ENCODE measurements around the gene HCFC1.
"Not testable (repeated sequence)": the region's sequence is repeated elsewhere in the genome, so short reads cannot be mapped to it uniquely, and the experiment has no call there.

Gene HCFC1

DNA sequence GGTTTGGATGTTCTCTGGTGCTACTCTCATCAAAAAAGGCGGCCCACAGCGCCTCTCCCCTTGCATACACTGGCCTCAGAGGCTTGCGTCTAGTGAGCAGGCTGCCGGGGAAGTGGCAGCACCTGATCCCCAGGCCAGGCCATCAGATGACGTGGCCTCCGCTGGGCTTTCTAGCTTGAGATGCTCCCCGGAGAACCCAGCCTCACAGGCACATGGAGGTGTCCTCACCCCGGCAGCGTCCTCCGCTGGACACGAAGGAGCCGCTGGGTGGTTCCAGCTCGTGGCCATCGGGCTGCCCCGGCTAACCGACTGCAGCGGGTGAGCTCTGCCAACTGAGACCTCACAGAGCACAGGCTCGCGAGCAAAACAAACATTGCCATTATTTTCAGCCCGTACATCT, 35.3 kb upstream of the HCFC1 start:
- no peak for DNase-seq

DNA sequence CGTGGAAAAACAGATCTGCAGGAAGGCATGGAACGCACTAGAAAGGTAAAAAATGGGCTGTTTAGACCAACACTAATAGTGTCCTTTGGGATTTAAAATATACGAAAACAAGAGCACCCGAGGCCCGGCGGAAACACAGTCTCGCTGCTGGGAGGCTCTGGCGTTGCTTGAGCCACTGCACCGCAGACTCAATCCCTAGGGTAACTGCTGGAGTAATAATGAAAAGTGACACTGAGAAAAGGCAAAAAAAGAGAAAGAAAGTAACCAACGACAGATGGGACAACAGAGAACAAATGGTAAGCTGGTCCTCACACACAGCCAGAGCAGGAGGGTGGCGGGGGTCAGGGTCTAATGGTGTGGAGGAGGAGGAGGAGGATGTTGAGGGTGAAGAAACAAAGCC, 32.7 kb upstream of the HCFC1 start:
- no peak for DNase-seq

DNA sequence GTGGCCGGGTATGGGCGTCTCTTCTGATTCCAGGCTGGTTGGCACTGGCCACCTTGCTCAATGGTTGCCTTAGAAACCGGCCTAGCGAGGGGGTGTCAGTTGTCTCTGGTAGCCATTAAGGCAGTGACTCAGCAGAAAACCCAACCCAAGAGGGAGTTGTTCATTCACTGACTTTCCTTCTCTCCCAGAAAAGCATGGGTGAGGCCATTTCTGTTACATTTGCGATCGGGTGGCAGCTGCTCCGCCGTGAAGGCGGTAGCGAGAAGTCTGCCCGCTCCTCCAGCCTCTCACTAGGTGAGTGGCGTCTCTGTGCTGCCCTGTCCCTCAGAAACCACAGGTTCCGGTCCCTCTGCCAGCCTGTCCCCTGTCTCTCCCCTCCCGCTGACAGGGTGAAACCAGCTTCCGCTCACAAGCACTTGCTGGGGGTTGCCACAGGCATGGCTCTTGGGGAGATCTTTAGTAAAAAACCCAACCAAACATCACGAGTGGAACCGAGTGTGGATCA, 30.6 kb upstream of the HCFC1 start:
- peak; percentile 59 for DNase-seq

DNA sequence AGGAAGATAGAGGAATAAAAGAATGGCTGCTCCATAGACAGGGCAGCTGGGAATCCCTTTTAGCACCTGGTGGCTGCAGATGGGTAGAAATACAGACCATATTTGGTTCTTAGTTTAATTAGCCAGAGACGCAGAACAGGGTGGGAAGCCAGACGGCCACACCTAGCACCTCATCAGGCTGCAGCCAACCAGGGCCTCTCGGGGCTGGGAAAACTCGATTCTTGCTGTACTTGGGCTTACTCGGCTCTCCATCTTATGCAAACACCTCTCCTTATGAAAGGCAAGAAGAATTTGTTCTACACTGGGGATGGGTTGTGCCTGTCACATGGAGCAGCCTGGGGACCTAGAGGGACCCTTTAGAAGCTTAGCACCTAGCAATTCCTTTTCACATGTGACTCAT, 28.4 kb upstream of the HCFC1 start:
- DNase-seq = peak; percentile 85

DNA sequence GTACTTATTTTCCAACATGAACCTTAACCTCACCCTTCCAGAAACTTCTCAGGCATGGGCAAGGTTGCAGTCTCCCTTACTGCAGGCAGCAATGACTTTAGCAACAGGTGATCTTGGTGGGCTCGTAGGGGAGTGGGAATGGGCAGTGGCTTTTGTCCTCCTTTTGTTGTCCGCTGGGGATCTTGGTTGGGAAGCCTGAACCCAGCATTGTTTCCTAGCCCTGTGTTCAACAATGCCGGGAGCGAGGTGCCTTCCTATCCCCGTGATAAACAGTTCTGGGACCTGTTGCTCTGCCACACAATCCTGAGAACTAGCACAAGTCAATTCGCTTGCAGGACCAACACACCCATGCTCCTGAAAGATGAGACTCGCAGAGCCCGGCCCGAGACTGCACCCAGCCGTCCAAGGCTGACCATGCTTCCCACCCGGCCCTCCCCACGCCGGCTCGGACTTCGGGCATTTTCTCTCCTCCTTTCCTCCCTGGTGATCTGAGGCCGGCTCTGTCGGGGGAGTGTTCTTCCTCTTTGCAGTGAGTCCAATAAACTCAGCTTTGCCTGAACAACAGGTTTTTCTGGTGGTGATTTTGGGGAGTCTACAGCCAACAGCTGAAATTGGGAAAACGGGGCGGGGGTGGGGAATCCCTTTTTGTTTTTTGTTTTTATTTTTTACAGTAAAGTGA, 27.9 kb upstream of the HCFC1 start:
- no peak for DNase-seq

DNA sequence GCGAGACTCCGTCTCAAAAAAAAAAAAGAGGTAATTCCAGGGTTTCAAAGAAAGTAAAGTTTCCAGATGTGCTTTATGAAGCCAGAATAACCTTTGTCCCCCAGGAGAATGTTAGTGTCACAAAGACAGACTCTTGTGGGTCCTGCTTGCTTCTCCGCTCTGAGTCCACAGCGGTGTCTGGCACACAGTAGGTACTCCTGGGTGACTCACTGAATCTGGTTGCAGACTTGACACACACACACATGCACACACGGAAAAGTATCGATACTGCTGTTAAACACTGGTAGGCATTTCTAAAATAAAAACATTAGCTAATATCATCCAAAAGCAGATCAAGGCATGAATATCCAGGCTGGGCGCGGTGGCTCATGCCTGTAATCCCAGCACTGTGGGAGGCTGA, 23.9 kb upstream of the HCFC1 start:
- DNase-seq = no peak

DNA sequence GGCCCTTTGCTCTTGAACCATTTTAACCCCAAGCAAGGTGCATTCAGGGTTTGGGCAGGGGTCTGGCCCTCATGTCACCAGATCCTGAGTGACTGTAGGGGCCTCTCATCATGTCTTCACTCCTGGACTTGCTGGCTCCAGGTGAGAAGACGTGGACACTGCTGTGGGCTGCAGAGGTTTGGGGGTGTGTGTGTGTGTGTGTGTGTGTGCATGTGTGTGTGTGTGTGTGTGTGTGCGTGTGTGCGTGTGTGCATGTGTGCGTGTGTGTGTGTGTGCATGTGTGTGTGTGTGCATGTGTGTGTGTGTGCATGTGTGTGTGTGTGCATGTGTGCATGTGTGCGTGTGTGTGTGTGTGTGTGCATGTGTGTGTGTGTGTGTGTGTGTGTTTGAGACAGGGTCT, 22.8 kb upstream of the HCFC1 start:
- DNase-seq = not testable (repeated sequence)

DNA sequence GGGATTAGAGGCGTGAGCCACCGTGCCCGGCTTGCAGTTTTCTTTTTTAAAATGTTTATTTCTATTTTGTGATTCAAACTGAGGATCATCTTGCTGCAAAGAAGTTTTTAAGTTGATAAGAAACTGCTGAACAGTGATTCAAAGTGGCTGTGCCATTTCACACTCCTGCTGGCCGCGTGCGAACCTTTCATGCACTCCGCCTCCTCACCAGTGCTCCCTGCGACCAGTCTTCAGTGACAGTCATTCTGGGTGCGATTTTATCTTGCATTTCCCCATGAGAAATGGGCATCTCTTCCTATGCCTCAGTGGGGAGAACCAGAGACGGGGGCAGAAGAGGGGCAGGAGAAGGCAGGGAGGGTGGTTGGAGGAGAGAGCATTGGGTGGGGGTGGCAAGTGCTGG, 22.4 kb upstream of the HCFC1 start:
- DNase-seq = no peak

DNA sequence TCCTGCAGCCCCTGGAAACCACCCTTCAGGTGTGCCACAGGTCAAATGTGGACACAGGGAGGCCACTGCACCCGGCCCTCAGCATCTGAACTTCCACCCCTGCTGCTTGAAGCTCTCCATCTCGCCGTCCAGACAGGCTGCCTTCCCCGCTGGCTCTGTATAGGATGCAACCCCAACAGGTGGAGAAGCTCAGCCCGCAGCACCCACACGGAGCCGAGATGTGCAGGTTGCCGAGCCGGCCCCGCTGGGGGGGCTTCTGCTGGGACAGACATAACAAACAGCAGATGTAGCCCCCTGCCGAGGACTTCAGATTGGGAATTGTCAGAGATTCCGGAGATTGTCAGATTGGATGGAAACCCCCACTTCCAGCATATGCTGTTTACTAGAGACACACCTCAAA, 21.5 kb upstream of the HCFC1 start:
- DNase-seq = peak; percentile 92

DNA sequence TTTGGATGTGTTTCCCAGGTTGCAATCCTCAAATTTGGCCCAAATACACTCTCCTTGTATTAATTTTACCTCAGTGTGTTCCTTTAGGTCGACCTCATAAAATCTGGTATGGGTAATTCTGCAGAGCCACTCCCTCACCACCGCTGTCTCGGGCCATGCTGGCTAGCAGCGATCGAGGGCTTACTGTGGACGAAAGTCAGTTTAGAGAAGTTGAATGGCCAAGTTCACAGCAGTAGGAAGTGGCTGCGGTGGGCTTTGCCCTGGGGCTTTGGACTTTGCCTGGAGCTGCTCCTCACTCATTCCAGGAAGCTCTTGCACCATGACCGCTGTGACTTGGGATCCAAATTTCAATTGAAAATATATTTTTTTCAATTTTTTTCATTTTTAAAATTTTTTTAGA, 20.6 kb upstream of the HCFC1 start:
- DNase-seq = no peak

DNA sequence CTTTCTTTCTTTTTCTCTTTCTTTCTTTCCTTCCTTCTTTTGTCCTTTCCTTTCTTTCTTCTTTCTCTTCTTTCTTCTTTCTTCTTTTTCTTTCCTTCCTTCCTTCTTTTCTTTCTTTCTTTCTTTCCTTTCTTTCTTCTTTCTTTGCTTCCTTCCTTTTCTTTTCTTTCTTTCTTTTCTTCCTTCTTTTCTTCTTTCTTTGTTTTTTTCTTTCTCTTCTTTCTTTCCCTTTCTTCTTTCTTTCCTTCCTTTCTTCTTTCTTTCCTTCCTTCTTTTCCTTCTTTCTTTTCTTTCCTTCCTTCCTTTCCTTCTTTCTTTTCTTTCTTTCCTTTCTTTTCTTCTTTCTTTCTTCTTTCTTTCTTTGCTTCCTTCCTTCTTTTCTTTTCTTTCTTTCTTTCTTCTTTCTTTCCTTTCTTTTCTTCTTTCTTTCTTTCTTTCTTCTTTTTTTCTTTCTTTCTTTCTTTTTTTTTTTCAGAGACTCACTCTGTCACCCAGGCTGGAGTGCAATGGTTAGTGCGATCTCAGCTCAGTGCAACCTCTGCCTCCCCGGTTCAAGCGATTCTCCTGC, 19.5 kb upstream of the HCFC1 start:
- no peak for DNase-seq

DNA sequence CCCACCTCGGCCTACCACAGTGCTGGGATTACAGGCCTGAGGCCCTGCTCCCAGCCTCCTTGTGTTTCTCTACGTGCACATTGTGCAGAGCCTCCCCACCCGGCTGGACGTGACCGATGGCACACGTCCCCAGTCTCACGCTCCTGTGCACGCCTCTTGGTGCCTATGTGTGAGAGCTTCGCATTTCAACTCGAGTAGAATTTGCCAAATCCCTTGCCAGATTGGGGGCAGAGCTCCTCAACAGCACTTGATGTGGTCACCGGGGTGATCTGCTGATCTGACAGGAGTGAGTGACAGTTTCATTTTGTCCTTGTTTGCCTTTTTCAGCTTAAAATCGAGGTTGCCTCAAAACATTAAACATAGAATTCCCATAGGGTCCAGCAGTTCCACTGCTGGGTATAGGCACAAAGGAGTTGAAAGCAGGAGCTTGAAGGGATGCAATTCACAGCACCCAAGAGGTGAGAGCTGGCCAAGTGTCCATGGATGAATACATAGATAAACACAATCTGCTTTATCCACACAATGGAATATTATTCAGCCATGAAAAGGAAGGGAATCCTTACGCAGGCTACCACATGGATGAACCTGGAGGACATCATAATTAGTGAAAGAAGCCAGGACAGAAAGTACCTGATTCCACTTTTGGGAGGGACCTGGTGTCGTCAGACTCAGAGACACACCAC, 18.5 kb upstream of the HCFC1 start:
- DNase-seq = no peak

DNA sequence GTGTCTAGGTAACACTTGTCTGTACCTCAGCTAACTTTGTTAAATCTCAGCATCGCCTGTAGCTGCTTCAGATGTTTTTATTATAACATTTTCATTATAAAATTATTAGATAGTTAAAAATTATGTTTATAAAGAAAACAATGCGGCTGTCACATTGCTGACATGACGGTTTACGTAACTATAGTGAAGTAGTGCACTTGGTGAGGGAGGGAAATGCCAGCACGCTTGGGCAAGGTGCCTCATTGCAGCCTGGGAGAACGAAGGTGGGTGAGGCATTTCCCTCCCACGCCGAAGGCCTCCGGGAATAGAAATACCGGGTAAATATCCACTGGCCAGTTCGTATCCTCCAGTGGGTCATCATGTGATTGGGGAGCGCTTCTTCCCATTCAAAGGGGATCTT, 16.9 kb upstream of the HCFC1 start:
- no peak for DNase-seq

DNA sequence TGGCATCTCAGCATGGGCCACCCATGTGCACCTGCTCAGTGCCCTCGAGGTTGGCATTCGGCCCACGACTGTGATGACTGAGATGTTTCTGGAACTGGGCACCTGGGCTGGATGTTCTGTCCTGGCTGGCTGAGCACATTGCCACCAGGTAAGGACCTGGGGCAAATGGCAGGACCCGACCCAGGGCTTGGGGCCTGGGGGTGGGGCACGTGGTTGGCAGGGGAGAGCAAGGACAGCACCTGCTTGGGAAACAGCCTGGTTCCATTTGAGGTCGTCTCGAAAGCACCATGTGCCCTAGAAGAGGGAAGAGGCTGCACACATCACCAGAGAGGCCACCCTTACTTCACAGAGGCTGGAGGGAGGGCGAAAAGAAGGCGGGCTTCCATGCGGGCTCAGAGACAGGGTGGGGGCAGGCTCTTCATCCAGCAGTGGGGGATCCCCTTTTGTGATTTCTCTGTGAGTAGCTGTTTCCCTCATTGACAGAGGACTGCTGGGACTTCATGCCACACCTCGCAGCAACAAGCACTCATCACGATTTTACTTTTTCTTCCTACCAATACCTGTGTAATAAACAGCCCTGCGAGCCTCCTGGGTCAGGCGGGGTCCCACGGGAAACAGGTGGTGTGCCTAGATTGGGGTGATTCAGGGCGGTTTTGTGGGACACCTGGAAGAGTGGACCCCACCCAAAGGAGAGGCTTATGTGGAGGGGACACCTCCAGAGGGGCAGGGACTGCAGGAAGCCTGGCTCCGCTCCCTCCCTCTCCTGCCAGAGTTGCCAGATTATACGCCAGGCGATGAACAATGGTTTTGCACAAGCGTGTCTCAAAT, 12.9 kb upstream of the HCFC1 start:
- no peak for DNase-seq

DNA sequence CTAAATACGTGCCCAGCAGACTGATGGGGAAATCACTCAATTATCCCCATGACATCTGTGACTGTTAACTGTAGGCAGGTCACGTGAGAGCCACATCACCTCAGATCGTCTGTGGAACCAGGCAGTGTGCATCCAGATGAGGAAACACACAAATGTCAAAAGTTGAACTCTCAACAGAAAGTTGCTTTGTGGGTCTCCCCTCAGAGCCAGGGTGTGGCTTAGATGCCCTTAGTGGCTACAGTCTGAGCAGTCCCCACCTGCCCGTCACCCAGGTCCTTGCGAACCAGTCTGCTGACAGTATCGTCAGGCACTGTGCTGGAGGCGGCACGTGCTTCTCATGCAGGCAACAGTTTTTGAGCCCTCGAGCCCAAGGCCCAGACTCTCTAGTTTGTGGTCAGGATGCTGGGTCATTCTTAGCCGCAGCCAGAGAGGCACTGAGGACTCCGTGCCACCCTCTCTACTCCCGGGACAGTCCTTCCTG, 11.7 kb upstream of the HCFC1 start:
- no peak for DNase-seq

DNA sequence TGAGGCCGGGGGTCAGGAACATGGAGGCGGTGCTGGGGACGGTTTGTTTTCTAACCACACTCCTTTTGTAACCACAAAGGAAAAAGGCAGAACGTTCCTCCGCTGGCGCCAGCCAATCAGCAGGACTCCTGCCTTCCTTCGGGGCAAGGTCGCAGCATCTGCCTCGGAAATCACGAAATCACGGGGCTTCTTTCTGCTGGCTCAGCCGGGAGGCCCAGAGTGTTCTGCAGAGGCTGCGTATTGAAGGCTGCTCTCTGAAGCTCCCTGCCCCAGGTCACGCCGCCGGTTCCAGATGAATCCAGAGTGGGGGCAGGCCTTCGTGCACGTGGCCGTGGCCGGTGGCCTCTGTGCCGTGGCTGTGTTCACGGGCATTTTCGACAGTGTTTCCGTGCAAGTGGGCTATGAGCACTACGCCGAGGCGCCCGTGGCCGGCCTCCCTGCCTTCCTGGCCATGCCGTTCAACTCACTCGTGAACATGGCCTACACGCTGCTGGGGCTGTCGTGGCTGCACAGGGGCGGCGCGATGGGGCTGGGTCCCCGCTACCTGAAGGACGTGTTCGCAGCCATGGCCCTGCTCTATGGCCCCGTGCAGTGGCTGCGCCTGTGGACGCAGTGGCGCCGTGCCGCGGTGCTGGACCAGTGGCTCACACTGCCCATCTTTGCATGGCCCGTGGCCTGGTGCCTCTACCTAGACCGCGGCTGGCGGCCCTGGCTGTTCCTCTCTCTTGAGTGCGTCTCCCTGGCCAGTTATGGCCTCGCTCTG, 10.3 kb upstream of the HCFC1 start:
- no peak for DNase-seq

DNA sequence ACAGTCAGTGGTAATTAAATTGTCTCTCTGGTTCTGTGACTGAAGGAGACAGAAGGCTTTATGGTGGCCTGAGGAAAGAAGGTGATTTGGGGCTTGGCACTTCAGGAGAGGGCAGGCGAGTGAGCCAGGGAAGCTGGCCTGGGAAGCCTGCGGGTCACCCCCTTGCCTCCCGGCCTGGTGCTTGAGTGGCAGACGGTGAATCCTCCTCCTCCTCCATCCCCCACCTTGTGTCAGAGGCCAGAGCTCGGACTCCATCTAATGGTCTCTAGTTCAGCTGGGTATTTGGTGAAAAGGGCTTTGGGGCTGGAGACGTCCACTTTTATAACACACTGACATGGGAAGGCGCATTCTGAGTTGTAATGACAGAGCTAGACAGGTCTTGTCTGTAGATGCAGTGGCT, 9.6 kb upstream of the HCFC1 start:
- no peak for DNase-seq

DNA sequence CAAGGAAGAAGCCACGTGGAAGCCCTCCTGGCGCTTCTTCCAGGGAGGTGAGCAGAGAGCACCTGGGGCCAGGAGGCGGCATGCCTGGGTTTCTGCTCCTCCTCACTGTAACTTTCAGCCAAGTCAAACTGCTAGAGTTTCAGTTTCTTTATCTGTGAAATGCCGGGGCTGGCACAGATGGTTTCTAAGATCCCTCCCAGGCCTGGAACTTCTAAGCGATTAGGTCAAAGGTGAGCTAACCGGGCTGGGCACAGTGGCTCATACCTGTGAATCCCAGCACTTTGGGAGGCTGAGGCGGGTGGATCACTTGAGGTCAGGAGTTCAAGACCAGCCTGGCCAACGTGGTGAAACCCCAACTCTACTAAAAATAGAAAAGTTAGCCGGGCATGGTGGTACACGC, 8.8 kb upstream of the HCFC1 start:
- DNase-seq = not testable (repeated sequence)

DNA sequence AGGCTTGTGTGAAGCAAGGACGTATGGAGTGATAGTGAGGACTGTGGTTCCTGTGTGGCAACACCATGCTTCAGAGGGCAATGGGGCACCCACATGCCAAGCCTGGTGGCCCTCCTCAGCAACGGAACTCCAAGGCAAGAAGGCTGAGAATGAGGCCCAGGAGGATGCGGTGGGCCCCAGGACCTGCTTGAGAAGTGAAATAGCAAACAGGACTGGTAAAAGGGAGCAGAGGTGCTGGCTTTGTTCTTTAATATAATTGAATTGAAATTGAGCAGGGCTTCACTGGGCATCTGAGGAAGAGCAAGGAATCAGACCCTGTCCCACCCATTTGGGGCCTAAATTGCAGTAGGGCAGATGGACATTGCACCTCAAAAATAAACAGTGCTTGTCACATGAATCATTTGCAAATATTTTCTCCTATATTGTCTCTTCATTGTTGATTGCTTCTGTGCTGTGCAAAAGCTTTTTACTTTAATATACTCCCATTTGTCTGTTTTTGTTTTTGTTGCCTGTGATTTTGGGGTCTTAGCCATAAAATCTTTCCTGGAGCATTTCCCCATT, 3.2 kb upstream of the HCFC1 start:
- no peak for DNase-seq

DNA sequence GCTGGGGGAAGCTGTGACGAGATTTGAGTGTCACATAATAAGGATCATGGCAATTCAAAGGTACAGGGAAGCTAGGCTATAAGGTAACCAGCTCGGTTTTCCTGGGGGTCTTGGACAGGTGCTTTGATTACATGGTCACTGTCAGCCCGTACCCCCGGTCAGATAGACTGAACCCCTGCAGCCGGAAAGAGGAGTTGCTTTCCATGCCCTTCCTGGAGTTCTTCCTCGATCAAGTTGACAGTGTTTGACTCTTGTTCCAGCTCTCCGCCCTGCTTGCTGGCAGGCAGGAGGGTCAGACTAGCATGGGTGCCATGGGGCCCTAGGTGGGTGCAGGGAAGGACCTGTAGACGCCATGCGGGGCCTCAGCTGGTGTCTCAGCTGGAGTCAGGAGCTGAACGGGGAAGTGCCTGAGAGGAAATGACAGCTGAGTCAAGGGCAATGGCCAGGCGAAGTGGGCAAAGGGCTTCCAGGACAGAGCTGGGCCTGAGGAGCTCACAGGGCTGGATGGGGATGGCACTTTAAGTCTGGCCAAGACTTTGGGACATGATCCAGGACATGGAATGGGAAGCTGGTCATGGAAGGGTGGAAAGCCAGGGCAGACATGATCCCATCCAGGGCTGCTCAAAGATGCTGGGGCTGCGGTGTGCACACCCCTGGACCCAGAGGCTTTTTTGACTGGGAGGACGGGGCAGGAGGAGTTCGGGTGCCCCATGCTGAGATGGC, 2.5 kb upstream of the HCFC1 start:
- no peak for DNase-seq

Measured in DMS 273 treated with DMSO at 0.1 percent for 48 hours (cell line).